CD4-positive, alpha-beta T cell treated with Interleukin-21 for 1 hour (primary cell): ENCODE results near the gene CYP27A1.

Experiments
- DNase-seq: peaks from one replicate; pipeline ENCODE4 v3.0.0-alpha.2; 2020

Gene CYP27A1

DNA sequence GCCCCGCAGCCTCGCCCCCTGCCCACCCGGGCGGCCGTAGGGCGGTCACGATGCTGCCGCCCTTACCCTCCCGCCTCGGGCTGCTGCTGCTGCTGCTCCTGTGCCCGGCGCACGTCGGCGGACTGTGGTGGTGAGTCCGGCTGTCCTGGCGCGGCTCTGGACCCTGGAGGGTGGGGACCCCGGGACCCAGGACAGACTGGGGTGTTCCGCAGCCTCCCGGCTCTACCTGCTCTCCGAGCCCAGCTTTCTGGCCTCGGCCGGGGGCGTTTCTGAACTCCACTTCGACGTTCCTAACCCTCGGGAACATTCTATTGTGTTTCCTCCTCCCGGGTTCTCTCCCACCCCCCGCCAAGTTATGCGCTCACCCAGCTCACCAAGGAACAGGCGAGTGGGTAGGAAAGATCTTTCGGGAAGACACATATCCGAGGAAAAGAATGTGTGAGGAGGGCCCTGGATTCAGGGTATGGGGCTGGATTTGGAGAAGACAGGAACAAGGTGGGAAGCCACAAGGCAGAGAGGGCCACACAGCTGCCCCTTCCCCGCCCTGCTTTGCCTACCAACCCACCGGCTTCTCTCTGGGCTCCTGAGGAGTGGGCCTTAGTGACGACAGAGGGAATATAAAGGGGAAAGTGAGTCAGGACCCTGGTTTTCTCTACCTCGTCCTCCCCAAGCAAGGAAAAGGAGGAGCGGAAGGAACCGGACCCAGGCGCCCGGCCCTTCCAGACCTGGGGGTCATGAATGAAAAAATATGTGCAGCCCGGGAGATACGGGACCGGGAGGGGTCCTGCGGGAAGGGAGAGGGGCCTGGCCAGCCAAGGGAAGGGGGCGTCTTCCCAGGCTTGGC, 78.3 kb downstream of the CYP27A1 start:
- no peak for DNase-seq

GRCh38 chr2:218860950-218861381, 79.0 kb downstream of the CYP27A1 start:
- DNase-seq: no peak

DNA sequence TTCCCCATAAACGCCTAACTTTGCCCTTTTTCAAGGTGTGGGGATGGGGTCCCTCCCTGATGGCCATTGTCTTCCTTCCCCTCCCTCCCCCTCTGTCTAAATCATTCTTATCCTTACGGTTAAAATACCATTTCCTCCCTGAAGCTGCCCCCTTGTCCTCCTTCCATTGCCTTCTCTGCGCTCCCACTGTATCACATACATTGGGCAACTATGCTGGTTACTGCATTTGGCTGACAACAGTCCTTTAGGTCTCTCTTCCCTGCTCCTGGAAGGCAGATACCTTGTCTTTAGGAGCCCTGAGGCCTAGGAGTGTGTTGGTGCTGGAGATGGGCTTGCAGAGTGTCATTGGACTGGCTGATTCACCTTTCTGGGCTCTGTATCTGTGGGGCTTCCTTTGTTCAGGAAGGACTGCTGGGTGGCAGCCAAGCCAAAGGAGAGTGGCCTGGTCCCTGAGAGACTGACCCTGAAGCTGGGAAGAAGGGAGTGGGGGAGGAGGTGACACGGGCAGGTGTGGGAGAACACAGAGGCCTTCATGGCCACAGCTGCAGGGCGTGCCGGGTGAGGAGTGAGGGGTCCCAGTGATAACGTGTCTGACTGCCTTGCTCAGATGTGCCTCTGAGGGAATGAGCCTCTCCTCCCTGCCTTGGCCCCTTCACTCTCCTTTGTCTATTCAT, 79.8 kb downstream of the CYP27A1 start:
- no peak for DNase-seq

DNA sequence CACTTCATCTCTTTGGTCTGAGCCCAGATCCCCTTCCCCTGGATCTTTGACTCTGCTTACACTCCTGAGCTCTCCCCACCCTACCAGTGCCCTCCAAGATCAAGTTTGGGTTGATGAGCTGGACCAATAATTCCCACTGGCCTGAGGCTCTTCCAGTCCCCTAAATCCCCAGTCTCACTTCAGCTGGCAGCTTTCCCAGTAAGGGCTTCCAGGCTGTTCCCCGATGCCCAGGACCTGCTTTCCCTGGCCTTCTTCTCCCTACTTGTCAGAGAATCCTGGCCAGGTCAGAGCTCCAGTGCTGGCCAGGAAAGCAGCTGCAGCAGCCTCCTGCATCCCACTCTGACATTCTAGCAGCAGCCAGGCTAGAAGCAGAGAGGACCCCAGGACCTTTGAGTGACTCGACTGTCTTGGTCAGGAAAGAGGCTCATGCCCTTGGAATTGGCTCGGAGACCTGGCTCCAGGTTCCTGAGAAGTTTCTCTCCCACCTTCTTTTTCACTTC, 81.1 kb downstream of the CYP27A1 start:
- DNase-seq: no peak
